Brain pericyte (primary cell): ENCODE results near the gene CD47.

ENCODE experiments used
- DNase-seq: peaks from one replicate; pipeline ENCODE4 v3.0.0-alpha.2; 2012; ENCODE audit warnings: low read depth, low spot score

CD47 gene

DNA sequence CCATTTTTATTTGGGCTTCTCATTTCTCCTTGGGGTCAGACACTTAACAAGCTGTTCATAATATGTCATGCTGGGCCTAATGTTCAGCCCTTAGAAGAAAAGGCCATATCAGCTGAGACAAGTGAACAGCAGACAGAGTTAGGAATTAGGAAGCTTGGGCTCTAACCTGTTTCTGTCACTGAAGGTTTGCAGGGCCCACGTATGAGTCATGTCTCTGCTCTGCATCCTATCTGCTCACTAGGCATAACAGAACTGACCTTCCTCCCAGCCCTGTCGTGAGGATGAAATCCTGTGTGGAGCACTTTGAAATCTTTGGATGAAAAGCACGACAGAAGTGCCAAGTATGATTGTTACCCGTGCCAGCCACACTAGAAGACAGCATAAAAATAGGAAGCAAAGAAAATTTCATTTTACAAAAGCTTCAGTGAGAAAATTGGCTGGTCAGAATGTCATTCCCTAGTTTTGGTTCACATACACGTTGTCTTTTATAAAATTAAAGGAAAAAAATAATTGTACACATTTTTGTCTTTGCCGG lies 26.5 kb upstream of the CD47 start:
- no peak for DNase-seq

- no peak for DNase-seq
Observed at GRCh38 chr3:108114423-108115065, 23.7 kb upstream of the CD47 start.

DNA sequence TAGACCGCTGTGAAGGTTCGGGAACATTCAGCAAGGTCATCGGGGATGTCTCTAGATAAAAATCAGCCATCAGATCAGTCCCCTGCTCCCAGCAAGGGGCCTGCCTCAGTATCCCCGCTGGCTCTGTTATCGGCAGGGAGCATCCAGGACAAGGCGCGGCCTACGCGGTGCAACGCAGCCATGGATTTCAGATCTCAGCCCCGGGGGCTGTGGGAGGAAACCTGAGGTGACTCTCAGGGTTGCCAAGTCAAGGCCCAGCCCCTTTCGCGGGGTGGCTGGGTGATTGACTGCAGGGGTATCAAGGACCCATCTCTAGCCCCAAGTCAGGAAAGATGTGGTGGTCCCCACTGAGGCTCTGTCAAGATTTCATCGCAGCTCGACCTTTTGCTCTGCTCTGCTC lies 23.1 kb upstream of the CD47 start:
- DNase-seq, result no peak

DNA sequence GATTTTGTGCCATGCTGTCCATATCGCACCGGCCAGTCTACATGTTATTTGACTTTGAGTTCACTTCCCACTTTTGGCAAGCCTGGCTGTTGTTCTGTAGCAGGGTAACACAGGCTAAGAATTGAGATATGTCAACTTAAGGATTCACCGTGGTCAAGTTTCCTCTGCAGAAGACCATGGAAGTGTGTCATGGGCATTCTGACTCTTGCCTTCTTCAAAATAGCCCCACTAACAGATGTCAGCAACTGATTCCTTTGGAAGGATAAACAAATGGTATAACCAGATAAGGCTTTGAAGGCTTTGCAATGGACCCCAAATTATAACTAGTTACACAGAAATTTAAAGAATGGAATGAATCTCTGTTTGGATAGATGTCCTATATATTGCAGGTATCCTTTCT lies 20.1 kb upstream of the CD47 start:
- DNase-seq, result no peak

DNA sequence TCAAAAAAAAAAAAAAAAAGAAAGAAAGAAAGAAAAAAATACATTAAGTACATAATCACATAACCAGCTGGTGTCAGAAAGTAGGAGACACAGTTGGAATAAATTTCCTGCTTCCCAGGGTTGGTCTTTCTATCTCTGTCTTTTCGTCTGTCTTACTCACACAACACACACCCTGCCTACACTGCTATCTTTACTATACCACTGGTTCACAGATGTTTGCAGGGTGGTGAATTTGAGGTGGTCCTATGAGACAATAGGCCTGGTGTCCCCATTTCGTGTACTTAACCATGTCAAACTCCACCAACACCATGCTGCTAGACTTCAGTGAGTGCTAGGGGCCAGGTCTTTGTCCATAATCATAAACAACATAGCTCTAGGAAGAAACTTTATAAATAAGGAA lies 17.6 kb upstream of the CD47 start:
- DNase-seq, result no peak

DNA sequence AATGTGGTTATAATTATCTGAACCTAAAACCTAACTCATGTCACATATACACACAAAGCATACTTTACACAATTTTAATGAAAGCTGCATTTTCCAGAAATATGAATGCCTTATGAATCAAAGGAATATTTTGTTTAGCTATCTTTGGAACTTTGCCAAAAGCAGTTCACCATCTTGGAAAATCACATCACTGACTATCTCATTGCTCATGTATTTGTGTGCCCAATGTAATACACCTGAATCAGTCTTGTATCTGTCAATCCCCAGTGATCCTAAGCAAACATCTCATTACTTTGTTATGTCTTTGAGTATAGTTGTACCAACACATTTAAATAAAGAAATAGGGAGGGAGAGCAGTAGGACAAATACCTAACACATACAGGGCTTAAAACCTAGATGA lies 15.6 kb upstream of the CD47 start:
- DNase-seq, result no peak

- DNase-seq, result no peak
Observed at GRCh38 chr3:108106031-108106430, 15.2 kb upstream of the CD47 start.

GRCh38 chr3:108103886-108104797 lies 13.3 kb upstream of the CD47 start:
- DNase-seq, result no peak

- no peak for DNase-seq
Observed at GRCh38 chr3:108103040-108103751, 12.4 kb upstream of the CD47 start.

DNA sequence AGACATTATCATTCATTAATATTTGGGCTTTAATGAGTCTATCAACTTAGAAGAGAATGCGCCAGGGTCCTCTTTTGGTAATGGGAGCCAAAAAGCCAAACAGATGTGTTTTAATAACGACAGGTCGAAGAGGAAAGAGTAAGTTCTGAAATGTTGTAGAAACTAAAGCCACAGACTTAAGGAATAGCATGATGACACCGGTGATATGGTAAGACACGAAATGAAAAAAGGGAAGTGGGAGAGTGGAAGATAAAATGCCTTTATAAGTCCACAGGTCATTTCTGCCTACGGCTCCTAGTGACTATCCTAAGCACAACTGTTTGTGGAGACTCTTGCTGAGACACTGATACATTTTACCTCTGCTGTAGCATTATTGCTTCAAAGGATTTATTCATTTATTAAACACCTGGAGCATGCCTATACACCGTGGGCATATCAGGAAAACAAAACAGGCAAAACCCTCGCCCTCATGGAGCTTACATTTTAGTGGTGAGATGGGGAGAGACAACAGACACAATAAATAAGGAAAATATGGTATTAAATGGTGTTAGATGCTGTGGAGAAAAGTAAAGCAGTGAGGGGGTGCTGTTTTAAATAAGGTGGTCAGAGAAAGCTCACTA lies 11.7 kb upstream of the CD47 start:
- DNase-seq, result no peak

- no peak for DNase-seq
Observed at GRCh38 chr3:108100906-108101660, 10.3 kb upstream of the CD47 start.

DNA sequence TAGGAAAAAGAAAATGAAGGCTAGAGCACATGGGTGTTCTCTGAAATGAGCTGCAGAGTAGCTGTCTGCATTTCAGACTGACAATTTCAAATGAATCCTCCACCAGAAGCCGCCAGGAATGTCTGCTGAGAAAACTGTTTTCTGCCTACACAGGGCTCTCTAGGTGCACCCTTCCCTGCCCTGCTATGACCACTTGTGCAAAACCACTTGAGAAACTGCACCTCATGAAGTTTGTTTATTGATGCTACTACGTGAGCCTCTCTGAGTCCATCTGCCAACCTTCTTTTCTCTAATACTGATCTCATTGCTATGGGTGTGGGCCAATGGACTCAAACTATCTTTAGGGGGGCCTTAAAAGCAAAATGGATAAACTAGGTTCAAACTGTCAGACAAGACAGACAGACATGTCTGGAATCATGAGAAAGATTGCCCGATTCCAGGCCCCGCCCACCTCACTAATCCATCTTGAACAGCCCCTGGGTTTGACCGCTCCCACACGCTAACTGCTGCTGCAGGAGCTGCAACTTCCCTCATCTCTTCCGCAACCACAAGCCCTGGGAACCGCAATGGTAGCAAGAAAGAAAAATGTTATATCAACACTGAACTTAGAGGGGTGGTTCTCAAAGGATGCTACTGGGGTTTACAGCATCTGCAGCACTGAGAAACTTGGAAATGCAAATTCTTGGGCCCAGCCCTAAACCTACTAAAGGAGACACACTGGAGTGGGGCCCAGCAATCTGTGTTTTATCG lies 9.0 kb upstream of the CD47 start:
- DNase-seq, result no peak

- DNase-seq, result no peak
Observed at GRCh38 chr3:108099244-108099643, 8.4 kb upstream of the CD47 start.

GRCh38 chr3:108098003-108098370 lies 7.2 kb upstream of the CD47 start:
- DNase-seq, result no peak

GRCh38 chr3:108097322-108098002 lies 6.6 kb upstream of the CD47 start:
- no peak for DNase-seq

DNA sequence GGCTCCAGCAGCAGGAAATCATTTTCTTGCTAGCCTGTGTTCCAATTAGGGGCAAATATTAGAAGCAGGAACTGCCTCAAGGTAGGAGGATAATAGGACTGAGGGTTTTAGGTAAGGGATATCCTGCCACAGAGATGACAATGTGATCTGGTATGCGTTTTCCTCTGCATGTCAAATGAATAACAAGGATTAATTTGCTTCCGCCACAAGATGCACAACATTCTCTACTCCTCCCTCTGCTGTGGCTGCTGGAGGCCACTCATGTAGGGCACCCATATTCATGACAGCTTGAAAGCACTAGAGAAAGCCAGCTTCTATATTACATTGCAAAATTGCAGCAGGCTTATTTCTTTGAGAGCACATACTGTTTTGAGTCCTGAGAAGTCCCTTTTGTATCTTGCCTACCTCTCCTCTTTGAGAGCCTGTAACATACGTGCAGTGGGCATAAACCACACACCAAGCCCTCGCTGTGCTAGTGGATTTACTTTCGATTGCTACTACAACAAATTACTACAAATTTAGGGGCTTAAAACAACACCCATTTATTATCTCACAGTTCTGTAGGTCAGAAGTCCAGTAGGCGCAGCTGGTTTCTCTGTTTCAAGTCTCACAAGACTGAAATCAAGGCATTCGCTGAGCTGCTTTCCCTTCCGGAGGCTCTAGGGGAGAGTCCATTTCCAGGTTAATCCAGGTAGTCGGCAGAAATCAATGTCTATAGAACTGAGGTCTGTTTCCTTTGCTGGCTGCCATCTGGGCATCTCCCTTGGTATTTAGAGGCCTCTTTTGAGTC lies 5.9 kb upstream of the CD47 start:
- DNase-seq, result no peak

- DNase-seq, result no peak
Observed at GRCh38 chr3:108093616-108094015, 2.8 kb upstream of the CD47 start.

DNA sequence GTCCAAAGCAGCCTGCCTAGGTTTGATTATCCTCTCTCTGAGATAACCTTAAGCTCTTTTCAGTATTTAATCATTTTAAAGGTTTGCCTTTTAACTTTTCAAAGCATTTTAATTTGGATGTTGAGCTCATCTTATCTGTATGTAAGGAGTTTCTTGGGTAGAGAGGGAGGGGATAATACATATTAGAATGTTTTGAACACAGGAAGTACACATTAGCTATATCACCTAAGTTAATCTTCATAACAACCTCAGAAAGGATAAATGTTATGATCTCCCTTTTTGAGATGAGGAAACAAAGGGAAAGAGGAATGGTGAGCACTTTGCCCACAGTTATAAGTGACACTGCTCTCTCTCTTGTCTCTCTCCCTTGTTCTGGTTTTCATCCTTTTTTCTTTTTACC lies 2.2 kb upstream of the CD47 start:
- no peak for DNase-seq

DNA sequence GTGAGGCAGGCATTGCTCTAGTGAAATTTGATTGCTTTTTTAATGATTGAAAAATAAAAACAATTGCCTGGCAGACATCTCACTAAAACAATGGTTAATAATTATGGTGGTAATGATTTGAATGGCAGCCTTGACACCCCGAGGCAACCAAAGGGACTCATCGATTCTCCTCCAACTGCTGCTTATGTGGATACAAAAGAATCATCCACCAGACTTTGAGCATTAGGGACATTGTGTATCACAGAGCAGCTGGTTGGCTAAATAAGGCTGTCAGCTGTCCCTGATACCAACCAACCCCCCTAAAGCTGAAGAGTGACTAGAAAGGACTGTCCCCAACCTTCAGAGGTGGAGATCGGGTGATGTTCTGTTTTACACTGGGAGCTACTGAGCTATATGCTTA lies 1.7 kb upstream of the CD47 start:
- no peak for DNase-seq
